Measurements from ENCODE around the gene SMAD3.
A peak's percentile ranks its signal among the peaks of the same experiment; 100 is the strongest.

SMAD3 gene

DNA sequence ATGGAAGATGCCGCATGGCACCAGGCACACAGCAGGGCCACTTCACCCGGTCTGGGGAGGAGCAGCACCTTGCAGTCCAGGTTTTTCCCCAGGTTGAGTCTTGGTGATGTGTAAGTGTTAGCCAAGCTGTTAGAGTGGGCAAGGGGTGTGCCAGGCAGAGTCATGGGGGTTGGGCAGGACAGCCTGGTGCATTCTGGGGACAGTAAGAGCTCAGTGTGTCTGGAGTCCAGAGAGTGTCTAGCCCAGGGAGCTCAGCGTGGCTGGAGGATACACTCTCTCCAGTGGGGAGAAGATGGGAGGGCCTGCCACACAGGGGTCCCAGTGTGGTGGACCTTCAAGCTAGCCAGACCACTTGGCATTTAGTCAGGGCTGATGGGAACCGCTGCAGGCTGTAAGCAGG lies 101.7 kb downstream of the SMAD3 start:
- DNase-seq = no peak

GRCh38 chr15:67168694-67169093 lies 103.3 kb downstream of the SMAD3 start:
- no peak for DNase-seq

GRCh38 chr15:67170143-67170925 lies 104.9 kb downstream of the SMAD3 start:
- no peak for DNase-seq

DNA sequence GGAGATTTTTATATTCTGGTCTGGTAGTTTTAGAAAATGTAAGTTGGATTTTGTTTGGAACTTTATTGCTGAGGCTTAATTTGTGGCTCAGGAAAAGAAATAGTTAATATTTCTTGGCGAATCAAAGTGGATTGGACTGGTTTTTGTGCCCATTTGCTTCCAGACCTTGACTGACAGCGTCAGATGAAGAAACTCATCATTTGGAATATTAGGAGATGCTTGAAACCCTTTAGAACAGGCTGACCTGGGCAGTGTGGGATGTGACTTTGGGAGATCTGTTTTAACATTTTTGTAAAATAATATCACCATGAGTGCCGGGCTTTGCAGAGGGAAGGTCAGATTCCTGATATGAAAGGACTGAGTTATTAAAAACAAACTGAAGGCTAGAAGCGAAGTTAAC lies 106.1 kb downstream of the SMAD3 start:
- no peak for DNase-seq

GRCh38 chr15:67172172-67172571 lies 106.8 kb downstream of the SMAD3 start:
- no peak for DNase-seq

DNA sequence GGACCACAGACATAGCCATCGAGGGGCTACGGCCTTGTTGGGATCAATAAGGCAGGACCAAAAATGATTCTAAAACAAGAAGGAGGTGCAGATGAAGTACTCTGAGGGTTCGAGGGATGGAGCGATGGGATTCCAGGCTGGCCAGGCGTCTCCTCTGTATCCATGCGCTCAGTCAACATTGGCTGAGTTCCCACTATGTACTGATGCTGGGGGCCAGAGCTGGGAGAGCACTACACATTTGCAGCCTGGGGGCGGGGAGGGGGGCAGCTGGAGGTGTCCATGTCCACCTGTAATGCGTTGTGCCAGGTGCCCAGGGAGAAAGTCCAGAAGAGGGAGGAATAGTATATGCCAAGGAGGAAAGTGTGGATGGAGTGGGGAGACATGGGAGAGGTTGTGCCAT lies 107.6 kb downstream of the SMAD3 start:
- no peak for DNase-seq

- DNase-seq = no peak
Observed at GRCh38 chr15:67173786-67174185, 108.4 kb downstream of the SMAD3 start.

DNA sequence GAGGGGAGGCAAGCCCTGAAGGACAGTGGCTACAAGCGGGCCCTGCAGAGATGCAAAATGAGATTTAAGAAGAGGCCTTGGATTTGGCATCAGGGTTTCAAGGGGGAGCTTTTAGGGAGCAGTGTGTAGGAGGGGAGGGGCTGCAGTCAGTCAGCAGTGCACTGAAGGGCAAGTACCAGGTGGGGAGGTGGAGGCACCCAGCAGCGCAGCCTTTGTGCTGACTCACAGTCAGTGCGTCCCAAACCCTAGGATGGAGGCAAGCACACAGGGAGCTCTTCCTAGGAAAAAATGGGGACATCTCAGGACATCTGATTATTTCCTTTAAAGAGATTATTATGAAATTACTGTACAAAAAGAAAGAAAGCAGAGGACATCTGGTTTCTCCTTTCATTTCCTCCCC lies 109.0 kb downstream of the SMAD3 start:
- no peak for DNase-seq

- DNase-seq = no peak
Observed at GRCh38 chr15:67174864-67175573, 109.6 kb downstream of the SMAD3 start.

DNA sequence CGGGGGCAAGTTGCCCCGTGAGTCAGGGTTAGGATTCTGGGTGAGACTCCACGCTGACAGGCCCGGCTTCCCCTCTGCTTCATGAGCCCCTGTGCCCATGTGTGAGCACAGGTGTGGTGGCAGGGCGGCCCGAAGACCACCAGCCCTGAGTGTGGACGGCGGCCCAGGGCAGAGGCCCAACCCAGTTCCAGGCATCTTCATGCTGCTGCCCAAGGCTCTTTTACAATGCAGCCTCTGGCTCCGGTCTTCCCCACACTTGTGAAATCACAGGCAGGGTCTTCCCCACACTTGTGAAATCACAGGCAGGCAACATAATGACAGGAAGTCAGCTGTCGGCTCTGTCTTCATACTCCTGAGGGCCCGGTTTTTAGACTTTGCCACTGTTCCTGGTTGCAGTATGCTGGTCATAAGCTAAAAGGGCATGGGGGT lies 110.3 kb downstream of the SMAD3 start:
- no peak for DNase-seq

- DNase-seq = peak; percentile 11
Observed at GRCh38 chr15:67176195-67176971, 111.0 kb downstream of the SMAD3 start.

GRCh38 chr15:67177752-67178151 lies 112.3 kb downstream of the SMAD3 start:
- DNase-seq = no peak

DNA sequence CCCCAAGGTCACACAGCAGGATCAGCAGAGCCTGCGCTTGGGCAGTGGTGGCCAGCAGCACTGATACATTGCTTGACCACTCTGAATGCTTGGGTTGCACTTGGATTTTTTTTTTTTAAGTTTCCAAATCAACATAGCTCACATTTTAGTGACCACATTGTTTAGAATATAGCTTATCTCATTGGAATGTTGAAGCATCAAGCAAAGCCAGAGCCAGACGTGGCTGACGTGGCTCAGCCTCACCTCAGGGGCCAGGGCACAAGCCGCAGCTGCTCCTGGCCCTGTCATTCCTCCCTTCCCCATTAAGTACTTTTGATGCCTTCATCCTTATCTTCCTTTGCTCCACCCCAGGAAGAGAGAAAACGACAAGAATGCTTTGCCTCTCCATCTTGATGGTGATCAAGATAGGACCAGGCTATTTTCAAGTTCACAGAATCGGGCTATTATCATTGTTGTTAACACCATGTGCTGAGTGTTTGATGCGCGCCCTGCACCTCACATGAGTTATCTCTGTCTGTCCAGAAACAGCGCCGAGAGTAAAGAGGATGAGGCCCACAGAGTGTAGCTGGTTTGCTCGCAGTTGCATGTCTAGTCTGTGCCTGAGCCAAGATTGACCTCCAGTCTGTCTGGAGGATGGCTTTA lies 113.3 kb downstream of the SMAD3 start:
- DNase-seq = no peak

DNA sequence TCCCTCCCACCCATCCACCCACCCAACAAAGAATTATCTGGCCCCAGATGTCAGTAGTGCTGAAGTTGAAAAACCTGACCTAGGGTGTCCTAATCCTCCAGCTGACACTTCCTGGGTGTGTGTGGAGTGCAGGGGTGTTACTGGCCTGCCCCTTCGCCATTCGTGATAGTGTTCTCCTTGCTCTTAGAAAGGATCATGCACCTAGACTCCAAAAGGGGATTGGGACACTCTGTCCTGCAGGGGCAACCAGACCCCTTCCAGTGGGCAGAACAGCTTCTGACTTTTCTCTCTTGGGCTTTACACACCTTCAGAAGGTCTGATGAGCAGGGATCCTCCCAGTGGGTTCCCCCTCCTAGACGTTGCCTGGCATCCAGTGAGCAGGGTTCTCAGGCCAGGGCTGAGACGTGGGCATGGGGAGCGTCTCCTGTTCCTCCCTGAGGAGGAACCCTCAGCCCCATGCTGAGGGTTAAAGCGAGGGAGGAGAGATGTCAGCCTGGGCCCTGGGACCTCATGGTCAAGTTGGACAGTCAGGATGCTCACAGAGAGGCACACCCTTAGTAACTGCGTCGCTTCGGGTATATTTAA lies 114.1 kb downstream of the SMAD3 start:
- no peak for DNase-seq

GRCh38 chr15:67180035-67180434 lies 114.6 kb downstream of the SMAD3 start:
- DNase-seq = no peak

DNA sequence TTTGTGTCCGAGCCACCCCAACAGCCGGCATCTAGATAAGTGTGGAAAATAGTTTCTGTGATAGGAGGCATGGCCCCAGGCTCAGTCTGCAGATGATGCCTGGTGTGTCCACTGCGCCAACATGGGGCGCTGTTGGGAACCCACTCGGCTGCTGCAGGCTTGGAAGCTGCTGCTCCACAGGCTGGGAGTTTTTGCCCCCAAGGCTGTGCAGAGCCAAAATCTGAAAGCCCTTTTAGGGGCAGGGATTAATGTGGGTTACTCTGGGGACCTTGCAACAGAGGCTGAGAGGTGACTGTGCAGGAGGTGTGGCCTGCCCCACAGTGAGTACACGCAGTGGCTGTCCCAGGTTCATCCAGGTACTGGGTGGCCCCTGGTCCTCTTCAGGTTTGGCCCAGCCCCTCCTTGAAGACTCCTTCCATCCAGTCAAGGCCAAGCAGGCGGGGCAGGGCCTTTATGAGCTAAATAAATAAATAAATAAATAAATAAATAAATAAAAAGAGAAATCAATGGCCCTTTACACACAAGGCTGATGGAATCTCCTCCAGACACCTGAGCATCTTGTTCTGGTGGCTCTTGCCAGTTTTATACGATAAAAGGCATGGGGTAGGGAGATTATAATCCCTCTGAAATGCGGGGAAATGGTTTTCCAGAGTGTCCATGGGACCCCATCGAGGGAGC lies 115.3 kb downstream of the SMAD3 start:
- no peak for DNase-seq

GRCh38 chr15:67181221-67181639 lies 115.8 kb downstream of the SMAD3 start:
- no peak for DNase-seq

- no peak for DNase-seq
Observed at GRCh38 chr15:67183443-67184169, 118.2 kb downstream of the SMAD3 start.

GRCh38 chr15:67184208-67184925 lies 119.0 kb downstream of the SMAD3 start:
- no peak for DNase-seq

DNA sequence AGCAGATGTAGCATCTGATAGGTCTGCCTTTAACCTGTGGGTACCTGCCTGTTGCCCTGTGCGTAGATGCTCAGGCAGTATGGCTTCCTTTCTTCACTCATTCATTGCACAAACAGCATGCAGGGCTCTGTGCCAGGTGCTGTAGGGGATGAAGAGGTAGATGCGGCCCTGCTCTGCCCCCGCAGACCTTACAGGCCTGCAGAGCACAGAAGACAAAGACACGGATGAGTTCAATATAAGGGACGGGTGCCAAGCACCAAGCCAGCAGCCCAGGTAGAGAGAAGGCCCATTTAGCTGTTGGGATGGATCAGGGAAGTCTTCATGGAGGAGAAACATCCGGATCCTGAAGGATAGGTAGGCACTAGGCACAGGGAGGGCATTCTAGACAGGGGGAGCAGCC lies 119.6 kb downstream of the SMAD3 start:
- DNase-seq = no peak

Data from midbrain (tissue), 1 donor.